IMR-90 (cell line): ENCODE measurements around the gene ZNF526. TPM values are rescaled to one million over a fixed set of nuclear protein-coding genes. Genes with fewer than 3 reads are reported as not detected.

Source experiments
- ATAC-seq: fragments of 200-7000 bp; cut with Tn5 transposase; 2 replicates; pipeline ENCODE4 v1.9.1; 2020; ENCODE audit warnings: low read depth, mild to moderate bottlenecking, moderate library complexity
- BruUV-seq: library from RNA; stranded (reverse); fragments of 400-500 nt; replicated peaks from 2 replicates; lab custom pipeline; 2021; lab: Mats Ljungman, UMichigan
- CTCF ChIA-PET: fragments of 300-600 bp; formaldehyde crosslinking; extraction: SDS; loops from one replicate; lab custom pipeline; 2021; ENCODE audit warnings: antibody characterized with exemption; lab: Yijun Ruan, JAX
- POLR2A ChIA-PET: fragments of 300-600 bp; sonication (Branson Sonifier 250); formaldehyde crosslinking; loops from one replicate; lab custom pipeline; 2022; ENCODE audit warnings: antibody characterized with exemption; ENCODE audit not compliant: unreplicated experiment; lab: Charles Lee
- DNase-seq: peaks from one replicate; pipeline ENCODE4 v3.0.0; 2013
- H2AFZ ChIP-seq: replicated peaks from 2 replicates; pipeline ENCODE3; 2013; ENCODE audit warnings: low read length, mild to moderate bottlenecking; ENCODE audit not compliant: poor library complexity
- H2AK5ac ChIP-seq: 2 replicates; pipeline ENCODE4 v1.6.1; 2013; ENCODE audit warnings: low read depth, low read length, inconsistent platforms
- H2AK9ac ChIP-seq: replicated peaks from 2 replicates; pipeline ENCODE3; 2013; ENCODE audit warnings: mild to moderate bottlenecking, low read depth, low read length, moderate library complexity; ENCODE audit not compliant: poor library complexity
- H2BK120ac ChIP-seq: 2 replicates; pipeline ENCODE4 v1.6.1; 2013; ENCODE audit warnings: low read depth, low read length, inconsistent platforms
- H2BK15ac ChIP-seq: 3 replicates; pipeline ENCODE4 v1.6.1; 2013; ENCODE audit warnings: low read depth, low read length, inconsistent platforms
- H2BK20ac ChIP-seq: 2 replicates; pipeline ENCODE4 v1.6.1; 2013; ENCODE audit warnings: low read depth, mild to moderate bottlenecking, inconsistent platforms, low read length, moderate library complexity
- H2BK5ac ChIP-seq: 2 replicates; pipeline ENCODE4 v1.6.1; 2013; ENCODE audit warnings: mild to moderate bottlenecking, low read depth, low read length, inconsistent platforms; ENCODE audit not compliant: poor library complexity, severe bottlenecking
- H3K14ac ChIP-seq: replicated peaks from 2 replicates; pipeline ENCODE4 v1.6.1; 2013; ENCODE audit warnings: low read depth, low read length, inconsistent platforms
- H3K18ac ChIP-seq: 2 replicates; pipeline ENCODE4 v1.6.1; 2013; ENCODE audit warnings: low read depth, low read length, control low read depth
- H3K23ac ChIP-seq: 2 replicates; pipeline ENCODE4 v1.6.1; 2013; ENCODE audit warnings: low read depth, low read length, inconsistent platforms
- H3K27ac ChIP-seq: 2 replicates; pipeline ENCODE4 v1.5.1; 2013; ENCODE audit warnings: mild to moderate bottlenecking, control low read depth, low read length; ENCODE audit not compliant: insufficient read depth
- H3K27me3 ChIP-seq: 2 replicates; pipeline ENCODE4 v1.6.1; 2013; ENCODE audit warnings: low read length; ENCODE audit not compliant: control insufficient read depth, insufficient read depth
- H3K36me3 ChIP-seq: 2 replicates; pipeline ENCODE4 v1.6.1; 2013; ENCODE audit warnings: low read length, mixed read lengths; ENCODE audit not compliant: control insufficient read depth, insufficient read depth
- H3K4ac ChIP-seq: 2 replicates; pipeline ENCODE4 v1.6.1; 2013; ENCODE audit warnings: low read depth, low read length, inconsistent platforms
- H3K4me1 ChIP-seq: 2 replicates; pipeline ENCODE4 v1.6.1; 2013; ENCODE audit warnings: low read length, mixed read lengths; ENCODE audit not compliant: control insufficient read depth, insufficient read depth
- H3K4me2 ChIP-seq: 2 replicates; pipeline ENCODE4 v1.6.1; 2013; ENCODE audit warnings: low read depth, mild to moderate bottlenecking, control low read depth, low read length, moderate library complexity
- H3K4me3 ChIP-seq: 2 replicates; pipeline ENCODE4 v1.5.1; 2013; ENCODE audit warnings: low read depth, mild to moderate bottlenecking, control low read depth, low read length, moderate library complexity; ENCODE audit not compliant: insufficient read depth
- H3K56ac ChIP-seq: 2 replicates; pipeline ENCODE4 v1.6.1; 2013; ENCODE audit warnings: low read length, inconsistent platforms; ENCODE audit not compliant: insufficient read depth; ENCODE audit errors: extremely low read depth
- H3K79me1 ChIP-seq, 2 experiments: 2 replicates each; pipeline ENCODE4 v1.6.1; 2013; ENCODE audit warnings: low read length in 2 of 2, inconsistent platforms in 1 of 2, low read depth in 1 of 2
- H3K9ac ChIP-seq: 2 replicates; pipeline ENCODE4 v1.6.1; 2013; ENCODE audit warnings: low read depth, low read length, control low read depth
- H3K9me1 ChIP-seq: 2 replicates; pipeline ENCODE4 v1.6.1; 2013; ENCODE audit warnings: low read length, inconsistent platforms; ENCODE audit not compliant: insufficient read depth
- H3K9me3 ChIP-seq: 2 replicates; pipeline ENCODE4 v1.6.1; 2013; ENCODE audit warnings: low read length; ENCODE audit not compliant: control insufficient read depth, insufficient read depth
- H4K20me1 ChIP-seq: 2 replicates; pipeline ENCODE4 v1.6.1; 2013; ENCODE audit warnings: low read length, inconsistent platforms; ENCODE audit not compliant: insufficient read depth
- H4K5ac ChIP-seq: 2 replicates; pipeline ENCODE4 v1.6.1; 2013; ENCODE audit warnings: mild to moderate bottlenecking, low read depth, low read length, control low read depth
- H4K8ac ChIP-seq, 2 experiments: 2 replicates each; pipeline ENCODE4 v1.6.1; 2013; ENCODE audit warnings: low read depth in 2 of 2, low read length in 2 of 2, control low read depth in 1 of 2, inconsistent platforms in 1 of 2
- H4K91ac ChIP-seq: 2 replicates; pipeline ENCODE4 v1.6.1; 2013; ENCODE audit warnings: low read depth, low read length, inconsistent platforms; ENCODE audit not compliant: insufficient read depth
- BHLHE40 ChIP-seq: fragments of 150-350 bp; IDR thresholded peaks from 2 replicates; pipeline ENCODE4 v1.6.1; 2016; ENCODE audit warnings: mild to moderate bottlenecking, low read depth, low read length
- CEBPB ChIP-seq: IDR thresholded peaks from 2 replicates; pipeline ENCODE4 v1.6.1; 2012; ENCODE audit warnings: low read depth, low read length, improper control_type of control experiment
- CTCF ChIP-seq: conservative IDR thresholded peaks from 2 replicates; pipeline ENCODE4 v1.5.1; 2012; ENCODE audit warnings: mild to moderate bottlenecking, low read depth, low read length, improper control_type of control experiment
- ELK1 ChIP-seq: fragments of 150-350 bp; IDR thresholded peaks from 2 replicates; pipeline ENCODE4 v1.6.1; 2016; ENCODE audit warnings: low read depth, mild to moderate bottlenecking, low read length, moderate library complexity, borderline replicate concordance
- MAFK ChIP-seq: IDR thresholded peaks from 2 replicates; pipeline ENCODE4 v1.6.1; 2012; ENCODE audit warnings: low read depth, low read length, improper control_type of control experiment
- MAZ ChIP-seq: IDR thresholded peaks from 2 replicates; pipeline ENCODE4 v1.6.1; 2012; ENCODE audit warnings: low read depth, mild to moderate bottlenecking, low read length, improper control_type of control experiment, moderate library complexity, borderline replicate concordance
- MXI1 ChIP-seq: IDR thresholded peaks from 2 replicates; pipeline ENCODE4 v1.6.1; 2012; ENCODE audit warnings: low read depth, mild to moderate bottlenecking, low read length, moderate library complexity, borderline replicate concordance
- NFE2L2 ChIP-seq: fragments of 150-350 bp; IDR thresholded peaks from 2 replicates; pipeline ENCODE4 v1.6.1; 2016; ENCODE audit warnings: low read depth, mild to moderate bottlenecking, low read length
- RAD21 ChIP-seq: IDR thresholded peaks from 2 replicates; pipeline ENCODE4 v1.6.1; 2012; ENCODE audit warnings: low read length, improper control_type of control experiment
- RCOR1 ChIP-seq: IDR thresholded peaks from 2 replicates; pipeline ENCODE4 v1.6.1; 2012; ENCODE audit warnings: mild to moderate bottlenecking, low read length, improper control_type of control experiment; ENCODE audit not compliant: insufficient replicate concordance
- RFX5 ChIP-seq: IDR thresholded peaks from 2 replicates; pipeline ENCODE4 v1.8.0; 2012; ENCODE audit warnings: low read depth, mild to moderate bottlenecking, low read length, moderate library complexity
- SMC3 ChIP-seq: fragments of 150-350 bp; IDR thresholded peaks from 2 replicates; pipeline ENCODE4 v1.6.1; 2016; ENCODE audit warnings: low read depth, mild to moderate bottlenecking, antibody characterized with exemption, low read length, moderate library complexity
- WGBS, 2 experiments: methylation state at CpG; one replicate each; pipeline versions ENCODE4 v1.1.5 to v1.1.7; 2013; ENCODE audit warnings: missing lambda C conversion rate in 2 of 2; ENCODE audit not compliant: insufficient read length in 1 of 2; ENCODE audit errors: extremely low coverage in 2 of 2; 5-methylcytosine and 5-hydroxymethylcytosine counted together
- dilution Hi-C: fragments of 300-500 bp; cut with HindIII; formaldehyde crosslinking; loops from one replicate; pipeline ENCODE4 v1.14.3; 2018; ENCODE audit warnings: low sequenced_read_pairs; ENCODE audit not compliant: unreplicated experiment
- in situ Hi-C: fragments of 300-500 bp; cut with MboI; formaldehyde crosslinking; loops from 3 replicates; pipeline ENCODE4 v1.14.3; 2019; ENCODE audit warnings: low sequenced_read_pairs, inconsistent platforms, mixed read lengths
- intact Hi-C: fragments of 100-400 bp; cut with micrococcal nuclease; formaldehyde crosslinking; loops from 2 replicates; pipeline ENCODE4 v1.10.0; 2022
- polyA plus RNA-seq, 3 experiments: library from polyadenylated mRNA; depleted of rRNA; stranded (reverse); fragments of >200 nt; gene quantifications; 2 replicates each; pipeline ENCODE4 v1.2.3, GENCODE V29; 2012; ENCODE audit warnings: low replicate concordance in 1 of 3
- total RNA-seq: library from RNA; depleted of rRNA; stranded (reverse); fragments of >200 nt; gene quantifications from 2 replicates; pipeline ENCODE4 v1.2.3, GENCODE V29; 2012

ZNF526 gene
- total and polyA plus RNA-seq, 2 of the 4 experiments (the other 2 are of a cell fraction) = 7.3 to 13.6 TPM

DNA sequence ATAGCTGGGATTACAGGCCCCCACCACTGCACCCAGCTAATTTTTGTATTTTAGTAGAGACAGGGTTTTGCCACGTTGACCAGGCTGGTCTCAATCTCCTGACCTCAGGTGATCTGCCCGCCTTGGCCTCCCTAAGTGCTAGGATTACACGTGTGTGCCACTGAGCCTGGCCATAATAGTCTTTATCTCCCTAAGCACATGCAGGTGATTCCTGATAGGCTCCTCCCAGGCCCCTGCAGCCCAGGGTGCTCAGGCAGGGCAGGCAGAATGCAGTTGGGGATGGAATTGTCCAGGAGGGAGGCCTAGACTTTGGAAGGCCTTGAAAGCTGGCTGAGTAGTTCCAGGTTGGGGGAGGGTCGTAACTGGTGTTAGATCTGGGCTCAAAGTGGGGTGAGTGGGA, 8.5 kb downstream of the ZNF526 start:
- Histone ChIP-seq H3K14ac (no peak overlapping the region), H3K18ac (no peak overlapping the region), H4K91ac (no peak overlapping the region), H3K4me1 (no peaks in the 10 kb centered on the region), H3K27me3 (no peaks in the 10 kb centered on the region), H3K9me3 (no peaks in the 10 kb centered on the region), H4K8ac (no peak overlapping the region), H3K27ac (no peak overlapping the region), H2AK9ac (no peak overlapping the region), H2AFZ (no peak overlapping the region), H2AK5ac (no peak overlapping the region), H4K5ac (no peak overlapping the region), H3K4me2 (no peak overlapping the region), H3K4ac (no peak overlapping the region), H3K9me1 (peaks cover 14% of the 10 kb centered on the region; the same call in 1 of the 2 replicates), H3K36me3 (peaks cover 76% of the 10 kb centered on the region), H4K20me1 (peaks cover 87% of the 10 kb centered on the region), H2BK5ac (no peak overlapping the region), H2BK120ac (no peak overlapping the region), H3K9ac (no peak overlapping the region), H3K23ac (no peak overlapping the region), H2BK15ac (no peak overlapping the region), H2BK20ac (no peak overlapping the region), H3K56ac (no peak overlapping the region), H3K79me1 (peaks cover 28 to 79% of the 10 kb centered on the region in 2 experiments), H3K4me3 (no peak overlapping the region)
- CTCF ChIA-PET = interaction anchor here (0.6 kb wide), 1 partner anchor 10 kb away, joined by 4 read pairs; no protein-coding TSS in a partner anchor
- in situ Hi-C loops (no loop called here), intact Hi-C loops (no loop called here), dilution Hi-C loops (no loop called here)
- no TSS peak for BruUV-seq
- DNase-seq = no peak
- TF ChIP-seq RAD21 = no peak
- TF ChIP-seq MAFK = no peak
- no peak for TF ChIP-seq ELK1
- no peak for TF ChIP-seq MAZ
- TF ChIP-seq NFE2L2 = no peak
- no peak for TF ChIP-seq MXI1
- no peak for TF ChIP-seq BHLHE40
- no peak for TF ChIP-seq RFX5
- TF ChIP-seq RCOR1 = no peak
- TF ChIP-seq CTCF = no peak
- no peak for TF ChIP-seq SMC3
- no peak for TF ChIP-seq CEBPB
- POLR2A ChIA-PET = no interaction called here
- ATAC-seq = no peak
- WGBS, 2 experiments = no CpG with 5 or more reads among the region's 4 CpGs
